NCI-H748 treated with DMSO at 0.1 percent for 48 hours (cell line): ENCODE measurements around the gene LILRB1.
"Not testable (repeated sequence)": the region's sequence is repeated elsewhere in the genome, so short reads cannot be mapped to it uniquely, and the experiment has no call there.

Experiments used
- DNase-seq: peaks from one replicate; lab custom pipeline; 2025; lab: John Stamatoyannopoulos, UW

LILRB1 gene

GRCh38 chr19:54662730-54663129, 32.4 kb downstream of the LILRB1 start, which contains the start of gene LILRB4:
Gene LILRB4, plus strand, starts transcription at chr19:54662985. Its CDS starts 49 bp downstream, at chr19:54663034.
- DNase-seq, result no peak

DNA sequence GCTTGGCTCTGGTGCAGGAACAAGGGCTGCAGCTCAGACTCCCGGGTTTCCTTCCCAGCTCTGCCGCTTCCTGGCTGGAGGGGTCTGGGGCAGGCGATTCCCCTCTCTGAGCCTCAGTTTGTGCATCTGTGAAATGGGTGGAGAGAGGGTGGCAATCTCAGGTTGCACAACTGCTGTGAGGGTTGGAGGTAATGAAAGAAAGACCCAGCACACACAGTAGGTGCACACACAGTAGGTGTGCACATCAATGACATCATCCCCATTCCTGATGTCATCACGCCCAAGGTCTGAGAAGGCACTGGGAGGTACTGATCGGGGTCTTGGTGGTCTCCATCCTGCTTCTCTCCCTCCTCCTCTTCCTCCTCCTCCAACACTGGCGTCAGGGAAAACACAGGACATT, 35.2 kb downstream of the LILRB1 start:
- DNase-seq, result no peak

GRCh38 chr19:54667217-54667616, 36.9 kb downstream of the LILRB1 start:
- DNase-seq, result no peak

GRCh38 chr19:54668353-54668752, 38.1 kb downstream of the LILRB1 start:
- no peak for DNase-seq

DNA sequence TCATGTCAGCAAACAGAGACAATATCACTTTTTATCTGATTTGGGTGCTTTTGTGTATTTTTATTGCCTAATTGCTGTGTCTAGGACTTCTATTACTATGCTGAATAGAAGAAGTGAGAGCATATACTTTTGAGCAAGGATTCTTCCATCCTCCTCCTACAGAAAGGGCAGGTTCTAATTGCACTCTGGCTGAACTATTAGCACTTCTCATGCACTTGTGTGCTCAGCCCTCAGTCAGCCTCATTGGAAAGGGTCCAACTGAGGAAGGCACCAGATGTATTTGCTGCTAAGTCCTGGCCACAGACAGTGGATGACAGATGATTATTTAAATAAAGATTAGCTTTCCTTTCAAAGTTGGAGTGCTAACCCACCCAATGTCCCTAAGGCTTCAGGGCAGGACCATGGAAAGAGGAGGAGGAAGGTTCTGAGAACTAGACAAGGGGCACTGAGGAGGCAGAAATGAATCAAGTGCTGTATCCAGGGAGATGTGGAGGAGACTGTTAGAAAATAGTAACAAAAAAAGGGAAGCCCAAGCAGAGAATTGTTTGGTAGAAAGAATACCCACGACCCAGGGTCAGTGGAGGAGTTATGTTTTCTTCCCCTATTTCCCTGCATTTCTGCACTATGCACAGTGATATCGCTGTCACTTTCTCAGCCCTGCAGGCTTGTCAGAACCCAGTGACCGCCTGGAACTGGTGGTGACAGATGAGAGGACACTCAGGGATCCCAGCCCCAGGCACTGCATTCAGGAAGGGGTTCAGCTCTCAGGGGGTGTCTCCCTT, 40.5 kb downstream of the LILRB1 start:
- no peak for DNase-seq

- no peak for DNase-seq
Measured at GRCh38 chr19:54673222-54673621, 42.9 kb downstream of the LILRB1 start.

- DNase-seq, result peak; percentile 58
Measured at GRCh38 chr19:54674021-54674617, 43.8 kb downstream of the LILRB1 start.

- DNase-seq, result peak; percentile 3
Measured at GRCh38 chr19:54676210-54676834, 46.0 kb downstream of the LILRB1 start.

DNA sequence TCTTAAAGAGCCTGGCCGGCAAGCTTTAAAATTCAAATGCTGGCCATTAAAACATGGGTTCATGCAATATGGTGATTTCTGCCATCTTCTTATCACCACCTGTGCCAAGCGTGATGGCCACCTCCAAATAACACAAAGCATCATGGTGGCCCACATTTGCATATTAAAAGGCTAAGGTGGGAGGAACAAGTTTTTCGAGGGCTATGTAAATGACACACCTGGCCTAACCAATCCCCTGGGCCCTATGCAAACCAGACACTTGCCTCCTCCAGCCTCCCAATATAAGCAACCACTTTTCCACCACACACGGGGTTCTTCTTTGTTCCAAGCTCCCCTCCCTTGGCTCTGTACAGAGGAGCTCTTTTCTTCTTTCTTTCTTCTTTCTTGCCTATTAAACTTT, 46.9 kb downstream of the LILRB1 start:
- no peak for DNase-seq

- not testable (repeated sequence) for DNase-seq
Measured at GRCh38 chr19:54681596-54681995, 51.3 kb downstream of the LILRB1 start.

GRCh38 chr19:54682306-54682856, 52.1 kb downstream of the LILRB1 start:
- no peak for DNase-seq

GRCh38 chr19:54684527-54684926, 54.2 kb downstream of the LILRB1 start:
- DNase-seq, result no peak
